Upper lobe of left lung (tissue), 6 donors: ENCODE results near the gene IL17D. TPM values are rescaled to one million over a fixed set of nuclear protein-coding genes. Genes with fewer than 3 reads are reported as not detected.
"Not testable (repeated sequence)": the region's sequence is repeated elsewhere in the genome, so short reads cannot be mapped to it uniquely, and the experiment has no call there.

Experiments
- ATAC-seq, 2 donors: fragments of 200-7000 bp; cut with Tn5 transposase; one replicate each; pipeline ENCODE4 v1.9.1; 2022; ENCODE audit warnings: mild to moderate bottlenecking in 2 of 2, moderate library complexity in 2 of 2; ENCODE audit not compliant: low FRiP score in 2 of 2
- DNase-seq, 2 donors: peaks; one replicate each; pipeline ENCODE4 v3.0.0-alpha.2; 2019 to 2020
- H3K27ac ChIP-seq, 4 donors: fragments of 200-600 bp; sonication (generic); one replicate each; pipeline ENCODE4 v1.5.1; 2016 to 2019
- H3K27me3 ChIP-seq, 4 donors: fragments of 200-600 bp; sonication (generic); one replicate each; pipeline ENCODE4 v1.5.1; 2017 to 2019
- H3K36me3 ChIP-seq, 4 donors: fragments of 200-600 bp; sonication (generic); one replicate each; pipeline ENCODE4 v1.5.1; 2016 to 2019
- H3K4me1 ChIP-seq, 4 donors: fragments of 200-600 bp; sonication (generic); one replicate each; pipeline ENCODE4 v1.5.1; 2018 to 2019
- H3K4me3 ChIP-seq, 4 donors: fragments of 200-600 bp; sonication (generic); one replicate each; pipeline ENCODE4 v1.5.1; 2017 to 2019; ENCODE audit warnings: mild to moderate bottlenecking in 2 of 4, moderate library complexity in 1 of 4
- H3K9me3 ChIP-seq, 4 donors: fragments of 200-600 bp; sonication (generic); one replicate each; pipeline ENCODE4 v1.5.1; 2018 to 2019
- EP300 ChIP-seq, 4 donors: sonication (generic); formaldehyde crosslinking; IDR thresholded peaks; one replicate each; pipeline ENCODE4 v1.5.1; 2017; ENCODE audit warnings: antibody characterized with exemption in 4 of 4, control low read depth in 2 of 4
- POLR2A ChIP-seq, 4 donors: fragments of 450-650 bp; IDR thresholded peaks; one replicate each; pipeline ENCODE4 v1.5.1; 2016 to 2017; ENCODE audit warnings: antibody characterized with exemption in 4 of 4, mild to moderate bottlenecking in 2 of 4
- POLR2AphosphoS5 ChIP-seq, 2 donors: sonication (generic); formaldehyde crosslinking; IDR thresholded peaks; one replicate each; pipeline ENCODE4 v1.5.1; 2017; ENCODE audit warnings: antibody characterized with exemption in 2 of 2
- WGBS, 2 donors: methylation state at CpG; one replicate each; pipeline ENCODE4 v1.1.5; 2017 to 2018; 5-methylcytosine and 5-hydroxymethylcytosine counted together
- total RNA-seq, 6 donors: library from RNA; depleted of rRNA in 4 of 6; stranded (reverse); fragments of >200 nt in 4 of 6; gene quantifications; one replicate each; pipeline versions ENCODE4 v1.1.0 to v1.2.1, GENCODE V29; 2016 to 2021
- TF ChIP-seq, protein P1 (sequence below), 6 experiments: fragments of 450-650 bp in 4 of 6; fragments of 200-600 bp in 2 of 6; sonication (generic) in 2 of 6; IDR thresholded peaks; one replicate each; pipeline ENCODE4 v1.5.1; 2016 to 2019; ENCODE audit warnings: antibody characterized with exemption in 6 of 6
- donor health status: DM: no; HTN: no; CAD: no; lungs with moderate emphysema.
- donor health status: DM: no; HTN: yes; CAD: no; lungs with severe emphysema.

The IL17D gene
- total RNA-seq, 6 donors from 2014 or later: 1.0 to 6.4 (median 2.4) TPM

DNA sequence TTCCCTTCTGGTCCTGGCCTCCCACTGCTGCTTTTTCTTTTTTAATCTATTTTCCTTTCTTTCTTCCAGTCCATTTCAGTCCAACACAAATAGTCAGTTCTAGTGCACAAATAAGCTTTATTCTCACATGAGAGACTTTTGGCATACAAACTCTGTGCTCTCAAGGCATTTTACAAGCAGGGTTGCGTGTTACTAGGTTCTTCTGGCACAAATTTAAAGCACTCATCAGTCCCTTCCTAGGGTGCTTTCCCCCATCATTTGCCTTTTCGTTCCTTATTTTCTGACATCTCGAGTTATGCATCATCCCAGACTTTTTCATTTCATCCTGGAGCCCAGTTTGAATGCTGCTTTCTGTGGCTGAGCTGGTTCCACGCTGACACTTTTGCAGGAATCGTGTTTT, 29.8 kb upstream of the IL17D start:
- no peaks in the 10 kb centered on the region for H3K4me1 ChIP-seq
- no peak for ATAC-seq
- 81 to 88% methylated on average over 5 of the region's 5 CpGs for WGBS, 2 donors
- H3K4me3 ChIP-seq: no peak overlapping the region
- H3K9me3 ChIP-seq: no peaks in the 10 kb centered on the region
- H3K36me3 ChIP-seq: peaks cover 0 to 10% (median 0%) of the 10 kb centered on the region in 4 donors
- DNase-seq: no peak
- H3K27ac ChIP-seq: no peak overlapping the region
- TF ChIP-seq EP300 (IDR thresholded peaks at IDR 0.05) (no peak), POLR2A (IDR thresholded peaks at IDR 0.05) (no peak), POLR2AphosphoS5 (IDR thresholded peaks at IDR 0.05) (no peak)
- TF ChIP-seq, protein P1, sequence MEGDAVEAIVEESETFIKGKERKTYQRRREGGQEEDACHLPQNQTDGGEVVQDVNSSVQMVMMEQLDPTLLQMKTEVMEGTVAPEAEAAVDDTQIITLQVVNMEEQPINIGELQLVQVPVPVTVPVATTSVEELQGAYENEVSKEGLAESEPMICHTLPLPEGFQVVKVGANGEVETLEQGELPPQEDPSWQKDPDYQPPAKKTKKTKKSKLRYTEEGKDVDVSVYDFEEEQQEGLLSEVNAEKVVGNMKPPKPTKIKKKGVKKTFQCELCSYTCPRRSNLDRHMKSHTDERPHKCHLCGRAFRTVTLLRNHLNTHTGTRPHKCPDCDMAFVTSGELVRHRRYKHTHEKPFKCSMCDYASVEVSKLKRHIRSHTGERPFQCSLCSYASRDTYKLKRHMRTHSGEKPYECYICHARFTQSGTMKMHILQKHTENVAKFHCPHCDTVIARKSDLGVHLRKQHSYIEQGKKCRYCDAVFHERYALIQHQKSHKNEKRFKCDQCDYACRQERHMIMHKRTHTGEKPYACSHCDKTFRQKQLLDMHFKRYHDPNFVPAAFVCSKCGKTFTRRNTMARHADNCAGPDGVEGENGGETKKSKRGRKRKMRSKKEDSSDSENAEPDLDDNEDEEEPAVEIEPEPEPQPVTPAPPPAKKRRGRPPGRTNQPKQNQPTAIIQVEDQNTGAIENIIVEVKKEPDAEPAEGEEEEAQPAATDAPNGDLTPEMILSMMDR (IDR thresholded peaks at IDR 0.05): no peak
- no peaks in the 10 kb centered on the region for H3K27me3 ChIP-seq

DNA sequence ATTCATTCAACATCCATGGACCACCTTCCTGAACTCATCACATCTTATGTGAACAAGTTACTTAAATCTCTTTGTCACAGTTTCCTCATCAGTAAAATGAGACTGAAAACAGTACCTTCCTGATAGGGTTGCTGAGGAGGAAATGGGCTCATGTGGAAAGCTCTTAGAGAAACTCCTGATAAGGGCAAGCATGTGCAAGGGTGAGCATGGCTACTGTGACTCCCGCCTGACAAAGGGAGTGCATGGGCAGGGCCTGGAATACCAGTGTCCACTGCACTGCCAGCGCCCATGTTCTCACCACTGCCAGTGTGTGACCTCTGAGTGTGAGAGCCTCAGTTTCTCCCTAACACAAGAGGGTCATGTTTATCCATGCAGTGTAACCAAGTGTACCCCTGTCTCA, 27.3 kb upstream of the IL17D start:
- no peaks in the 10 kb centered on the region for H3K27me3 ChIP-seq
- WGBS, 2 donors: 91 to 97% methylated on average over 2 of the region's 2 CpGs
- H3K4me1 ChIP-seq: no peaks in the 10 kb centered on the region
- no peaks in the 10 kb centered on the region for H3K9me3 ChIP-seq
- no peak overlapping the region for H3K4me3 ChIP-seq
- H3K27ac ChIP-seq: no peak overlapping the region
- H3K36me3 ChIP-seq: peaks cover 0 to 10% (median 0%) of the 10 kb centered on the region in 4 donors
- TF ChIP-seq POLR2A (IDR thresholded peaks at IDR 0.05) (no peak), POLR2AphosphoS5 (IDR thresholded peaks at IDR 0.05) (no peak), EP300 (IDR thresholded peaks at IDR 0.05) (no peak)
- TF ChIP-seq, protein P1 (IDR thresholded peaks at IDR 0.05): no peak
- ATAC-seq: no peak
- DNase-seq: no peak

DNA sequence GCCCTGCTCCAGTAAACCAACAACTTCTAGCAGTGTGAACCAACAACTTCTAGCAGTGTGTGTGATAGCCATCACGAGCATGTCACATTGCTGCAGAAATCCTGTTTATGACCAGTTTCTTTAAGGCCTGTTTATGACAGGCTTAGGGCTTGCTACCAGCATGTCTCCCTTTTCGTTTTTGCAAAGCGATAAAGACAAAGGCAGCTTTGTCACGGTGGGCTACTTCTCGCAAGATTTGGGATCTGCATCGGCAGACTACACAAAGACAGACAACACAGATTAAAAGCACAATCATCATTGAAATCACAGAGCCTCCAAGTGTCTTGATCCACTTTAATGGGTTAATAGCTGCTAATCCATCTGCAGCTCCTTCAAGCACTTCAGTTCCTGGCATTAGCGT, 24.9 kb upstream of the IL17D start:
- H3K4me1 ChIP-seq, H3K4me3 ChIP-seq, H3K27ac ChIP-seq, DNase-seq, H3K36me3 ChIP-seq, ATAC-seq, H3K27me3 ChIP-seq, H3K9me3 ChIP-seq: not testable (repeated sequence)
- WGBS, 2 donors: 63 to 69% methylated on average over 7 of the region's 7 CpGs
- peak in 1 of 4 donors; percentile 30 for TF ChIP-seq EP300 (IDR thresholded peaks at IDR 0.05)

DNA sequence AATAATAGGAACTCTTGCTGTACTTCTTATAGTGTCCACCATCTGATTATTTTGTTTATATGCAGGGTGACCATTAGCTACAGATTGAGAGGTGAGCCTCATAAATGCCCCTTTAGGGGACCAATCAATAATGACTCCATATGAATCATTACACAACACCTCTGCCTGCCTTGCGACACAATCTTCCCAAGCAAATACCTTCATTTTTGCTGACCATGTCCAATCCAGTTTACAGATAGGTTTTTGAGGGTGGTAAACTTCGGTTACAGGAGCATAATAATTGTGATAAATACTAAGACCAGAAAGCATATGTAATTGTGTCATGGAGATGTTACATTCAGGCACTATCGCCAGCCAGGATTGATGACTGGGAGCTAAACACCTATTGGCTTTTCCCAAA, 23.6 kb upstream of the IL17D start:
- Histone ChIP-seq H3K4me3 (no peak overlapping the region), H3K27ac (no peak overlapping the region), H3K27me3 (no peaks in the 10 kb centered on the region), H3K36me3 (peaks cover 0 to 4% (median 0%) of the 10 kb centered on the region in 4 donors), H3K4me1 (no peaks in the 10 kb centered on the region), H3K9me3 (no peaks in the 10 kb centered on the region)
- TF ChIP-seq, protein P1 (IDR thresholded peaks at IDR 0.05): no peak
- TF ChIP-seq EP300 (IDR thresholded peaks at IDR 0.05) (no peak), POLR2A (IDR thresholded peaks at IDR 0.05) (no peak), POLR2AphosphoS5 (IDR thresholded peaks at IDR 0.05) (no peak)
- 82 to 93% methylated on average over 3 of the region's 3 CpGs for WGBS, 2 donors
- no peak for DNase-seq
- no peak for ATAC-seq

DNA sequence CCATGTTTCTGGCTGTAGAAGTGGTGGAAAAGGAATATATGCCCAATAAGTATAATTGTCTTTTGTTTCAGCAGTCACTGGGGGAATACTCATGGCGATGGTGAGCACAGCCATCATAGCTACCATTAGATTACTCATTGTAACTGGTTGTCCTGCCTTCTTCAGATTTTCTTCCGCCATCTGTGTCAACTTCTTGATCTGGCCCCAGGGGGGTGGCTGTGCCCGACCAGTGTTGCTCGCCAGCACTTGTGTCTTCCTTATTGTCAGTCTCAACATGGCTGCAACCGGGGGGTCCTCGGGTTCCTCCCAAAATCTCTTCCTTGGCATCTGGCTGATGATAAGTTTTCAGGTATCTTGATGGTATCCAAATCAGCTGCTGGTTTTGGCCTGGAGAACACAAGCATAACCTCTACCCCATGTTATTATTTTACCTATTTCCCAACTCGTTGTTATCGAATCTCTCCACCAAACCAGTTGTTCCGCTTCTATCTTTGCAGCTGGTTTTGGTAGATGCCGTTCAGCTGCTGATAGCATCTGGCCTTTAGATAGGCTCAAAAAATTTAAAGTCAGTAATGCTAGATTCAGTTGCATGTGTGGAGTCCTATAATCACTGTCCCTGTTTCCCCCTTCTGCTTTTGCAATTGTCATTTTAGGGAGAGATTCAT, 23.0 kb upstream of the IL17D start:
- H3K27me3 ChIP-seq: no peaks in the 10 kb centered on the region
- no peak overlapping the region for H3K4me3 ChIP-seq
- H3K4me1 ChIP-seq: no peaks in the 10 kb centered on the region
- ATAC-seq: no peak
- DNase-seq: no peak
- TF ChIP-seq POLR2AphosphoS5 (IDR thresholded peaks at IDR 0.05): no peak
- H3K9me3 ChIP-seq: no peaks in the 10 kb centered on the region
- WGBS, 2 donors: 89 to 96% methylated on average over 10 of the region's 10 CpGs
- H3K36me3 ChIP-seq: peaks cover 0 to 4% (median 0%) of the 10 kb centered on the region in 4 donors
- H3K27ac ChIP-seq: no peak overlapping the region

DNA sequence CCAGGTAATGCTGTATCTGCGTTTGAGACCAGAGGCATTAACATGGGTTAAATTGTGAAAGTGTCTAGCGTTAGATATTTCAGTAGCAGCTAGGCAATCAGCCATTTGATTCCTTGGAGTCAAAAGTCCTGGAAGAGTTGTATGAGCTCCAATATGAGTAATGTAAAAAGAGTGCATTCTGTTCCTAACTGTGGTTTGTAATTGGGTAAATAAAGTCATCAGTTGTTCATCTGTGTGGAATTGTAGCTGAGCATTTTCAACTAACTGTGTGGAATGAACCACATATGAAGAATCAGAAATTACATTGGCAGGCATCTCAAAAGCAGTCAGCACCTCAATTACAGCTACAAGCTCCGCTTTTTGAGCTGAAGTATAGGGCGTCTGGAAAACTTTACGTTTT, 22.0 kb upstream of the IL17D start:
- H3K27ac ChIP-seq, ATAC-seq, H3K4me1 ChIP-seq, H3K4me3 ChIP-seq, H3K9me3 ChIP-seq, H3K27me3 ChIP-seq, DNase-seq, H3K36me3 ChIP-seq: not testable (repeated sequence)
- 89 to 92% methylated on average over 5 of the region's 5 CpGs for WGBS, 2 donors
